Kidney epithelial cell (primary cell): ENCODE data around the gene TGDS. TPM values are rescaled to one million over a fixed set of nuclear protein-coding genes. Genes with fewer than 3 reads are reported as not detected.
"Not testable (repeated sequence)": the region's sequence is repeated elsewhere in the genome, so short reads cannot be mapped to it uniquely, and the experiment has no call there.

Experiments used
- DNase-seq: peaks from one replicate; pipeline ENCODE4 v3.0.0-alpha.2; 2010; ENCODE audit warnings: low read depth
- H3K27me3 ChIP-seq: 2 replicates; pipeline ENCODE4 v1.6.0; 2011; ENCODE audit warnings: low read length; ENCODE audit not compliant: control insufficient read depth, insufficient read depth
- H3K36me3 ChIP-seq: 2 replicates; pipeline ENCODE4 v1.5.1; 2011; ENCODE audit warnings: low read length; ENCODE audit not compliant: control insufficient read depth, insufficient read depth
- H3K4me3 ChIP-seq: 2 replicates; pipeline ENCODE4 v1.5.1; 2011; ENCODE audit warnings: low read depth, mild to moderate bottlenecking, control low read depth, low read length
- CTCF ChIP-seq: IDR thresholded peaks from 2 replicates; pipeline ENCODE4 v1.5.1; 2011; ENCODE audit warnings: mild to moderate bottlenecking, moderate library complexity, low read length, control low read depth, inconsistent platforms; ENCODE audit not compliant: insufficient read depth, poor library complexity, severe bottlenecking
- total RNA-seq: library from RNA; depleted of rRNA; stranded (reverse); fragments of >200 nt; gene quantifications from 2 replicates; pipeline ENCODE4 v1.2.3, GENCODE V29; 2015

Gene TGDS
- total RNA-seq, 1 donor from 2014 or later, result 14.3 TPM

- H3K27me3 ChIP-seq, result no peaks in the 10 kb centered on the region
- H3K4me3 ChIP-seq, result no peak overlapping the region
- no peaks in the 10 kb centered on the region for H3K36me3 ChIP-seq
- no peak for DNase-seq
- TF ChIP-seq CTCF, result no peak
Measured at GRCh38 chr13:94542917-94543316, 53.0 kb downstream of the TGDS start.

DNA sequence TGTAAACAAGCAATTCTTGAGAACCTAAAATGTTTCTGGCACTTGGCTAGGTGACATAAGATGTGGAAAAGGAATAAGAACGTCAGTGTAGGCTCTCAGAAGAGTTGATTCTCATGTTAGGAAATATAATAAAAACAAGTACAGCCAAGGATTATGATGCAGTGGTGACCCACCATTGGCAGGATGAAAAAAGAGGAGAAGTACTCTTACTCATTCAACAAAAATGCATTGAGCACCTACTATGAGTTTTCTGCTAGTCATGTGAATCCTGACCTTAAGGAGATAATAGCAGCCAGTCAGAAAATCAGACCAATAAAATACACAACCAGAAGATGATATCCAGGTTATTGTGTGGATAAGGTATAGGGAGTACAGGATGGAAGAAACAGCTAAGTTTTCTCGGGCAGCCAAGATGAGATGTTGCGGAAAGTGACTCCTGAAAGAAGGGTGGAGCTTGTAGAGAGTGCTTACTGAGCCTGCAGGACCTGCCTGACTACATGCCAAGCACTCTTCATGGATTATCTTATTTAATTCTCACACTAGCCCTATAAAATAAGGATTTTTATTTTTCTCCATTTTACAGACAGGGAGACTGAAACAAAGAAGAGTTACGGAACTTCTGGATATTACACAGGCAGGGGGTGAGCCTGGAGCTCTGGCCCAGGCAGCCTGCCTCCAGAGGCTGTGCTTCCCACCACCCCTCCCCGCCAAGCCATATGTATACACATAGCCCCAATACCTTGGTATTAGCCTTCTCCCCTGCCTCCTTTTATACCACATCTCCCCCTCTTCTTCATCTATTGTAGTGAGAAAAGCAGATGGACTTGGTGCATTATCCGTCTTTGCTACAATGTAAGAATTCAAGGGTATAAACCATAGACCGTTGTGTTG, 58.0 kb downstream of the TGDS start:
- DNase-seq, result no peak
- no peak for TF ChIP-seq CTCF
- no peak overlapping the region for H3K4me3 ChIP-seq

GRCh38 chr13:94535775-94536174, 60.2 kb downstream of the TGDS start:
- Histone ChIP-seq H3K4me3 (no peak overlapping the region), H3K36me3 (no peaks in the 10 kb centered on the region), H3K27me3 (no peaks in the 10 kb centered on the region)
- no peak for DNase-seq
- TF ChIP-seq CTCF, result no peak

More for the DNA sequence above, 58.0 kb downstream of the TGDS start:
- Histone ChIP-seq H3K27me3 (no peaks in the 10 kb centered on the region), H3K36me3 (no peaks in the 10 kb centered on the region)

DNA sequence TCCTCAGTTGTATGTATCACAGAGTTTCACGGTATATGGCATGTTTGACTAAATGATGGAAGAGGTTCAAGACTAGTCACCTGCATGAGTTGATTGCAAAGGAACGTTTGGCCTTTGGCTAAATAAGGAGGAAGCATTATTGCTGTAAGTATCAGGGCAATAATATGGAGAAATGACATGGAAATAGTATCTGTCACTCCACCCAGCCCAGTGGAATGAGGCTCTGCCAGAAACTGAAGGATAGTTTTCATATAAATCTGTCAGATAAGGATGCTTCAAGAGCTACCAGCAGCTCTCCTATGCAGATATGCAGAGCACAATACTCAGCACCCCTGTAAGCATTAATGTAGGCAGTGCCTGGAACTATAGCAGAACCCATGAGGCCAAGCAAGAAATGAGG, 60.7 kb downstream of the TGDS start:
- no peak for TF ChIP-seq CTCF
- Histone ChIP-seq H3K27me3 (no peaks in the 10 kb centered on the region), H3K4me3 (no peak overlapping the region), H3K36me3 (no peaks in the 10 kb centered on the region)
- no peak for DNase-seq

DNA sequence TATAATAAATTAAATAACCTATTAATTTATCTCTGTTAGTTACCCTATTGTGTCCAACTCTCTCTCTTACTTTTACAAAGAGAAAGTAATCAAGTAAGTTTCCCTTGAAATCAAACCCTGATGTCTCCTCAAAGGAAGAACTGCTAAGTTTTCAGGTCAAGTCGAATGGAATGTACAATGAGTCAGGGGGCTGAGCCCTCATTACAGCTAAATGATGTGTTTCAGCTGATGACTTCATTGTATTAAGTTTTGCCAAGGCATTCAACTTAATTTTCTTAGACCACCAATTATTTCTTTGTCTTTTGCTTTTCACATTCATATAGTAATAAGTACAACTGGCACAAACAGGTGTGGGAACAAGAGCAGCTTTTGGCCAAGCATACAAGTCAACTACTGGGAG, 61.8 kb downstream of the TGDS start:
- H3K36me3 ChIP-seq, result no peaks in the 10 kb centered on the region
- no peak overlapping the region for H3K4me3 ChIP-seq
- no peaks in the 10 kb centered on the region for H3K27me3 ChIP-seq
- no peak for TF ChIP-seq CTCF
- DNase-seq, result no peak

- not testable (repeated sequence) for DNase-seq, H3K36me3 ChIP-seq, H3K27me3 ChIP-seq, H3K4me3 ChIP-seq
Measured at GRCh38 chr13:94532278-94532677, 63.7 kb downstream of the TGDS start.

- not testable (repeated sequence) for H3K4me3 ChIP-seq, DNase-seq, H3K27me3 ChIP-seq, H3K36me3 ChIP-seq
Measured at GRCh38 chr13:94526956-94527355, 69.0 kb downstream of the TGDS start.
